Measurements from ENCODE around the gene PDE6A. TPM values are rescaled to one million over a fixed set of nuclear protein-coding genes. Genes with fewer than 3 reads are reported as not detected.

PDE6A gene
- total and polyA plus RNA-seq, 2 donors (not counting 3 experiments of a cell fraction or from before 2014, with no cell fraction given), result not detected

DNA sequence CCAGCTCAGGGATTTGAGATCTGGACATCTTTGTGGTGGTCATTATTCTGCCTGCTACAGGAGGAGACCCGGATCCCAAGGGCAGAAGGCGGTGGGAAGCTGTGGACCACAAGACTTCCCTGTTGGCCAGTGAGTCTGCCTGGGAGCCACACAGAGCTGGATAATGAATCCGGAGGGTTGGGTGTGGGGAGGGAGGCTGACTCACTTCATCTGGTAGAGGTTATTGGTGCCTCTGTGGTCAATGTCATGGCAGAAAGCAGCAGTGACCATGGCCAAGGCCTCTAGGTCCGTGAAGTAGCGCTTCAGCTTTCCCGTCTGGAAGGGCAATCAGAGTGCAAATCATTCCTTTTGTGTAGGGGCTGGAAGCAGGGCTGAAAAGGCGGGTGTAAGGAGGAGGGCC lies 58.5 kb downstream of the PDE6A start:
- no peak overlapping the region for H2AFZ ChIP-seq (ENCODE audit: low read depth, low read length)
- FAIRE-seq, result no peak
- no TSS peak for BruUV-seq (replicated peaks)

More for the DNA sequence above, 58.5 kb downstream of the PDE6A start:
- TF ChIP-seq, protein P1, sequence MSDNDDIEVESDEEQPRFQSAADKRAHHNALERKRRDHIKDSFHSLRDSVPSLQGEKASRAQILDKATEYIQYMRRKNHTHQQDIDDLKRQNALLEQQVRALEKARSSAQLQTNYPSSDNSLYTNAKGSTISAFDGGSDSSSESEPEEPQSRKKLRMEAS (IDR thresholded peaks at IDR 0.05; ENCODE audit: insufficient read depth, insufficient read length), result no peak
- no peak for TF ChIP-seq FOS (IDR thresholded peaks at IDR 0.05; ENCODE audit: borderline replicate concordance, insufficient read depth, low read length)
- TF ChIP-seq POLR2AphosphoS5 (IDR thresholded peaks at IDR 0.05; ENCODE audit: insufficient read depth, low read depth, low read length), result no peak
- TF ChIP-seq, protein P2, sequence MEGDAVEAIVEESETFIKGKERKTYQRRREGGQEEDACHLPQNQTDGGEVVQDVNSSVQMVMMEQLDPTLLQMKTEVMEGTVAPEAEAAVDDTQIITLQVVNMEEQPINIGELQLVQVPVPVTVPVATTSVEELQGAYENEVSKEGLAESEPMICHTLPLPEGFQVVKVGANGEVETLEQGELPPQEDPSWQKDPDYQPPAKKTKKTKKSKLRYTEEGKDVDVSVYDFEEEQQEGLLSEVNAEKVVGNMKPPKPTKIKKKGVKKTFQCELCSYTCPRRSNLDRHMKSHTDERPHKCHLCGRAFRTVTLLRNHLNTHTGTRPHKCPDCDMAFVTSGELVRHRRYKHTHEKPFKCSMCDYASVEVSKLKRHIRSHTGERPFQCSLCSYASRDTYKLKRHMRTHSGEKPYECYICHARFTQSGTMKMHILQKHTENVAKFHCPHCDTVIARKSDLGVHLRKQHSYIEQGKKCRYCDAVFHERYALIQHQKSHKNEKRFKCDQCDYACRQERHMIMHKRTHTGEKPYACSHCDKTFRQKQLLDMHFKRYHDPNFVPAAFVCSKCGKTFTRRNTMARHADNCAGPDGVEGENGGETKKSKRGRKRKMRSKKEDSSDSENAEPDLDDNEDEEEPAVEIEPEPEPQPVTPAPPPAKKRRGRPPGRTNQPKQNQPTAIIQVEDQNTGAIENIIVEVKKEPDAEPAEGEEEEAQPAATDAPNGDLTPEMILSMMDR (IDR thresholded peaks at IDR 0.05; ENCODE audit: extremely low read depth in 1 of 2, insufficient read depth in 1 of 2, low read depth in 1 of 2, low read length in 2 of 2), result no peak
- TF ChIP-seq GATA2 (IDR thresholded peaks at IDR 0.05; ENCODE audit: insufficient read depth, insufficient read length, low read depth, low read length), result no peak
- no peak for TF ChIP-seq JUN (IDR thresholded peaks at IDR 0.05; ENCODE audit: borderline replicate concordance, insufficient read depth, insufficient read length, low read depth)
- no peak for TF ChIP-seq EZH2 (IDR thresholded peaks at IDR 0.05; ENCODE audit: borderline replicate concordance, low read depth, low read length, severe bottlenecking)
- TF ChIP-seq POLR2A (IDR thresholded peaks at IDR 0.05; ENCODE audit: low read depth, low read length), result no peak
- TF ChIP-seq MYC (IDR thresholded peaks at IDR 0.05; ENCODE audit: low read depth, low read length), result no peak
- ChIA-PET POLR2A (no interaction called here), CTCF (interaction anchor here (0.9 to 1.4 kb wide), 4 partner anchors 19 to 75 kb away, joined by 3 to 6 read pairs (median 4); partner anchors contain the start of gene SLC26A2)
- Histone ChIP-seq H3K9ac (replicated peaks; ENCODE audit: extremely low read depth, insufficient read depth, low read length) (no peak overlapping the region), H3K9me1 (replicated peaks; ENCODE audit: control insufficient read depth, extremely low read depth, insufficient read depth, low read length) (no peaks in the 10 kb centered on the region), H3K79me2 (ENCODE audit: control insufficient read depth, insufficient read depth, low read length) (no peaks in the 10 kb centered on the region), H3K36me3 (ENCODE audit: control insufficient read depth in 2 of 2, extremely low read depth in 1 of 2, insufficient read depth in 2 of 2, low read length in 2 of 2) (no peaks in the 10 kb centered on the region), H3K4me1 (ENCODE audit: control insufficient read depth, extremely low read depth, insufficient read depth, low read length) (peaks cover 5% of the 10 kb centered on the region), H3K27ac (ENCODE audit: insufficient read depth, low read depth, low read length) (no peak overlapping the region), H3K27me3 (ENCODE audit: control insufficient read depth in 2 of 2, insufficient read depth in 2 of 2, low read length in 2 of 2) (no peaks in the 10 kb centered on the region), H3K4me2 (ENCODE audit: insufficient read depth, low read length) (no peak overlapping the region), H3K4me3 (replicated peaks in 1 of 3; ENCODE audit: insufficient read depth in 1 of 3, low read depth in 1 of 3, low read length in 3 of 3) (no peak overlapping the region), H3K9me3 (replicated peaks; ENCODE audit: control insufficient read depth, insufficient read depth, low read length) (no peaks in the 10 kb centered on the region), H4K20me1 (replicated peaks; ENCODE audit: control insufficient read depth, extremely low read depth, insufficient read depth, low read length) (no peaks in the 10 kb centered on the region)
- no peak for DNase-seq (ENCODE audit: low read depth, low spot score)
- intact Hi-C loops (cut with micrococcal nuclease) (no loop called here), dilution Hi-C loops (cut with MboI; ENCODE audit: extremely low pct_ligation_motif_present, low sequenced_read_pairs) (no loop called here)
